ENCODE measurements around the gene SUCO.

Gene SUCO

GRCh38 chr1:172514108-172514507 is 18.8 kb upstream of the SUCO start:
- Histone ChIP-seq H3K36me3 (ENCODE audit: control insufficient read depth in 2 of 2, insufficient read depth in 2 of 2, low read length in 2 of 2) (no peaks in the 10 kb centered on the region), H3K27me3 (ENCODE audit: control insufficient read depth in 1 of 2, insufficient read depth in 2 of 2, low read length in 2 of 2) (no peaks in the 10 kb centered on the region), H3K9ac (ENCODE audit: low read length in 2 of 2) (no peak overlapping the region), H3K4me1 (ENCODE audit: control insufficient read depth, insufficient read depth, low read length) (no peaks in the 10 kb centered on the region), H3K9me3 (ENCODE audit: control insufficient read depth in 2 of 2, low read length in 2 of 2) (no peaks in the 10 kb centered on the region), H3K4me3 (ENCODE audit: low read length in 2 of 2) (no peak overlapping the region), H3K27ac (ENCODE audit: low read length) (no peak overlapping the region)

- Histone ChIP-seq H3K9ac (ENCODE audit: low read length in 2 of 2) (no peak overlapping the region), H3K27me3 (ENCODE audit: control insufficient read depth in 1 of 2, insufficient read depth in 2 of 2, low read length in 2 of 2) (no peaks in the 10 kb centered on the region), H3K4me1 (ENCODE audit: control insufficient read depth, insufficient read depth, low read length) (no peaks in the 10 kb centered on the region), H3K27ac (ENCODE audit: low read length) (no peak overlapping the region), H3K36me3 (ENCODE audit: control insufficient read depth in 2 of 2, insufficient read depth in 2 of 2, low read length in 2 of 2) (no peaks in the 10 kb centered on the region), H3K9me3 (ENCODE audit: control insufficient read depth in 2 of 2, low read length in 2 of 2) (no peaks in the 10 kb centered on the region), H3K4me3 (ENCODE audit: low read length in 2 of 2) (no peak overlapping the region)
These were observed 17.5 kb upstream of the SUCO start for GRCh38 chr1:172515436-172515835.

GRCh38 chr1:172515927-172516326 is 17.0 kb upstream of the SUCO start:
- Histone ChIP-seq H3K4me1 (ENCODE audit: control insufficient read depth, insufficient read depth, low read length) (no peaks in the 10 kb centered on the region), H3K4me3 (ENCODE audit: low read length in 2 of 2) (no peak overlapping the region), H3K27me3 (ENCODE audit: control insufficient read depth in 1 of 2, insufficient read depth in 2 of 2, low read length in 2 of 2) (no peaks in the 10 kb centered on the region), H3K36me3 (ENCODE audit: control insufficient read depth in 2 of 2, insufficient read depth in 2 of 2, low read length in 2 of 2) (no peaks in the 10 kb centered on the region), H3K9me3 (ENCODE audit: control insufficient read depth in 2 of 2, low read length in 2 of 2) (no peaks in the 10 kb centered on the region), H3K27ac (ENCODE audit: low read length) (no peak overlapping the region), H3K9ac (ENCODE audit: low read length in 2 of 2) (no peak overlapping the region)

- Histone ChIP-seq H3K9ac (ENCODE audit: low read length in 2 of 2) (no peak overlapping the region), H3K9me3 (ENCODE audit: control insufficient read depth in 2 of 2, low read length in 2 of 2) (no peaks in the 10 kb centered on the region), H3K27ac (ENCODE audit: low read length) (no peak overlapping the region), H3K27me3 (ENCODE audit: control insufficient read depth in 1 of 2, insufficient read depth in 2 of 2, low read length in 2 of 2) (no peaks in the 10 kb centered on the region), H3K4me1 (ENCODE audit: control insufficient read depth, insufficient read depth, low read length) (no peaks in the 10 kb centered on the region), H3K4me3 (ENCODE audit: low read length in 2 of 2) (no peak overlapping the region), H3K36me3 (ENCODE audit: control insufficient read depth in 2 of 2, insufficient read depth in 2 of 2, low read length in 2 of 2) (no peaks in the 10 kb centered on the region)
These were observed 15.9 kb upstream of the SUCO start for GRCh38 chr1:172517081-172517480.

GRCh38 chr1:172517545-172517944 is 15.4 kb upstream of the SUCO start:
- Histone ChIP-seq H3K4me1 (ENCODE audit: control insufficient read depth, insufficient read depth, low read length) (no peaks in the 10 kb centered on the region), H3K9ac (ENCODE audit: low read length in 2 of 2) (no peak overlapping the region), H3K27me3 (ENCODE audit: control insufficient read depth in 1 of 2, insufficient read depth in 2 of 2, low read length in 2 of 2) (no peaks in the 10 kb centered on the region), H3K27ac (ENCODE audit: low read length) (no peak overlapping the region), H3K4me3 (ENCODE audit: low read length in 2 of 2) (no peak overlapping the region), H3K36me3 (ENCODE audit: control insufficient read depth in 2 of 2, insufficient read depth in 2 of 2, low read length in 2 of 2) (no peaks in the 10 kb centered on the region), H3K9me3 (ENCODE audit: control insufficient read depth in 2 of 2, low read length in 2 of 2) (no peaks in the 10 kb centered on the region)

- no peak overlapping the region for H3K9ac ChIP-seq (ENCODE audit: low read length in 2 of 2)
- no peaks in the 10 kb centered on the region for H3K27me3 ChIP-seq (ENCODE audit: control insufficient read depth in 1 of 2, insufficient read depth in 2 of 2, low read length in 2 of 2)
- no peak overlapping the region for H3K4me3 ChIP-seq (ENCODE audit: low read length in 2 of 2)
- H3K9me3 ChIP-seq (ENCODE audit: control insufficient read depth in 2 of 2, low read length in 2 of 2), result no peaks in the 10 kb centered on the region
- peaks cover 5% of the 10 kb centered on the region for H3K4me1 ChIP-seq (ENCODE audit: control insufficient read depth, insufficient read depth, low read length)
- H3K27ac ChIP-seq (ENCODE audit: low read length), result no peak overlapping the region
- no peaks in the 10 kb centered on the region for H3K36me3 ChIP-seq (ENCODE audit: control insufficient read depth in 2 of 2, insufficient read depth in 2 of 2, low read length in 2 of 2)
These were observed 3.6 kb upstream of the SUCO start for GRCh38 chr1:172529304-172529703.

- Histone ChIP-seq H3K4me1 (ENCODE audit: control insufficient read depth, insufficient read depth, low read length) (peaks cover 8% of the 10 kb centered on the region), H3K36me3 (ENCODE audit: control insufficient read depth in 2 of 2, insufficient read depth in 2 of 2, low read length in 2 of 2) (no peaks in the 10 kb centered on the region), H3K4me3 (ENCODE audit: low read length in 2 of 2) (no peak overlapping the region), H3K27me3 (ENCODE audit: control insufficient read depth in 1 of 2, insufficient read depth in 2 of 2, low read length in 2 of 2) (no peaks in the 10 kb centered on the region), H3K9ac (ENCODE audit: low read length in 2 of 2) (no peak overlapping the region), H3K9me3 (ENCODE audit: control insufficient read depth in 2 of 2, low read length in 2 of 2) (no peaks in the 10 kb centered on the region), H3K27ac (ENCODE audit: low read length) (no peak overlapping the region)
These were observed 3.0 kb upstream of the SUCO start for GRCh38 chr1:172530000-172530399.

GRCh38 chr1:172531412-172532182 is 1.4 kb upstream of the SUCO start:
- peak overlapping the region; percentile 74 to 96 for H3K9ac ChIP-seq (ENCODE audit: low read length in 2 of 2)
- peak overlapping the region; percentile 92 for H3K27ac ChIP-seq (ENCODE audit: low read length)
- H3K4me1 ChIP-seq (ENCODE audit: control insufficient read depth, insufficient read depth, low read length), result peaks cover 8% of the 10 kb centered on the region
- no peaks in the 10 kb centered on the region for H3K36me3 ChIP-seq (ENCODE audit: control insufficient read depth in 2 of 2, insufficient read depth in 2 of 2, low read length in 2 of 2)
- H3K27me3 ChIP-seq (ENCODE audit: control insufficient read depth in 1 of 2, insufficient read depth in 2 of 2, low read length in 2 of 2), result no peaks in the 10 kb centered on the region
- H3K9me3 ChIP-seq (ENCODE audit: control insufficient read depth in 2 of 2, low read length in 2 of 2), result no peaks in the 10 kb centered on the region
- peak overlapping the region; percentile 88 to 92 for H3K4me3 ChIP-seq (ENCODE audit: low read length in 2 of 2)

GRCh38 chr1:172532183-172532699 is 709 bp upstream of the SUCO start:
- no peaks in the 10 kb centered on the region for H3K27me3 ChIP-seq (ENCODE audit: control insufficient read depth in 1 of 2, insufficient read depth in 2 of 2, low read length in 2 of 2)
- peak overlapping the region; percentile 88 to 92 for H3K4me3 ChIP-seq (ENCODE audit: low read length in 2 of 2)
- H3K4me1 ChIP-seq (ENCODE audit: control insufficient read depth, insufficient read depth, low read length), result peaks cover 8% of the 10 kb centered on the region
- H3K9ac ChIP-seq (ENCODE audit: low read length in 2 of 2), result peak overlapping the region; percentile 74 to 96
- H3K27ac ChIP-seq (ENCODE audit: low read length), result peak overlapping the region; percentile 92
- no peaks in the 10 kb centered on the region for H3K9me3 ChIP-seq (ENCODE audit: control insufficient read depth in 2 of 2, low read length in 2 of 2)
- H3K36me3 ChIP-seq (ENCODE audit: control insufficient read depth in 2 of 2, insufficient read depth in 2 of 2, low read length in 2 of 2), result no peaks in the 10 kb centered on the region

- H3K27me3 ChIP-seq (ENCODE audit: control insufficient read depth in 1 of 2, insufficient read depth in 2 of 2, low read length in 2 of 2), result no peaks in the 10 kb centered on the region
- peak overlapping the region; percentile 71 to 81 for H3K9ac ChIP-seq (ENCODE audit: low read length in 2 of 2)
- H3K4me1 ChIP-seq (ENCODE audit: control insufficient read depth, insufficient read depth, low read length), result peaks cover 8% of the 10 kb centered on the region
- H3K4me3 ChIP-seq (ENCODE audit: low read length in 2 of 2), result peak overlapping the region; percentile 85 to 92
- no peaks in the 10 kb centered on the region for H3K9me3 ChIP-seq (ENCODE audit: control insufficient read depth in 2 of 2, low read length in 2 of 2)
- H3K36me3 ChIP-seq (ENCODE audit: control insufficient read depth in 2 of 2, insufficient read depth in 2 of 2, low read length in 2 of 2), result no peaks in the 10 kb centered on the region
- H3K27ac ChIP-seq (ENCODE audit: low read length), result peak overlapping the region; percentile 92
These were observed 682 bp downstream of the SUCO start for GRCh38 chr1:172533513-172534151.

GRCh38 chr1:172536256-172536655 is 3.3 kb downstream of the SUCO start:
- no peaks in the 10 kb centered on the region for H3K9me3 ChIP-seq (ENCODE audit: control insufficient read depth in 2 of 2, low read length in 2 of 2)
- H3K27me3 ChIP-seq (ENCODE audit: control insufficient read depth in 1 of 2, insufficient read depth in 2 of 2, low read length in 2 of 2), result no peaks in the 10 kb centered on the region
- H3K4me1 ChIP-seq (ENCODE audit: control insufficient read depth, insufficient read depth, low read length), result peaks cover 8% of the 10 kb centered on the region
- no peaks in the 10 kb centered on the region for H3K36me3 ChIP-seq (ENCODE audit: control insufficient read depth in 2 of 2, insufficient read depth in 2 of 2, low read length in 2 of 2)
- H3K4me3 ChIP-seq (ENCODE audit: low read length in 2 of 2), result no peak overlapping the region
- no peak overlapping the region for H3K27ac ChIP-seq (ENCODE audit: low read length)
- no peak overlapping the region for H3K9ac ChIP-seq (ENCODE audit: low read length in 2 of 2)
